Measurements from ENCODE around the gene PCSK9.
"Not testable (repeated sequence)": the region's sequence is repeated elsewhere in the genome, so short reads cannot be mapped to it uniquely, and the experiment has no call there.

Gene PCSK9

GRCh38 chr1:55095095-55095494 lies 55.7 kb downstream of the PCSK9 start:
- ChIA-PET POLR2A (interaction anchor here (0.7 kb wide), 1 partner anchor 256 kb away, joined by 3 read pairs; no protein-coding TSS in a partner anchor), CTCF (no interaction called here)
- no peak for DNase-seq (ENCODE audit: extremely low spot score)
- no peak for TF ChIP-seq SUZ12 (IDR thresholded peaks at IDR 0.05)
- no peak for TF ChIP-seq FOXA1 (IDR thresholded peaks at IDR 0.05)

- ChIA-PET CTCF (no interaction called here), POLR2A (no interaction called here)
- no peak for DNase-seq (ENCODE audit: extremely low spot score)
- TF ChIP-seq FOXM1 (IDR thresholded peaks at IDR 0.05; ENCODE audit: borderline replicate concordance) (no peak), PKNOX1 (IDR thresholded peaks at IDR 0.05) (no peak), LEF1 (IDR thresholded peaks at IDR 0.05; ENCODE audit: borderline replicate concordance) (no peak), ZNF384 (IDR thresholded peaks at IDR 0.05) (no peak), L3MBTL2 (conservative IDR thresholded peaks at IDR 0.05) (no peak), ARNT (IDR thresholded peaks at IDR 0.05) (no peak), FOXA1 (IDR thresholded peaks at IDR 0.05) (no peak), ELF4 (IDR thresholded peaks at IDR 0.05) (no peak), TARDBP (IDR thresholded peaks at IDR 0.05) (no peak), BHLHE40 (IDR thresholded peaks at IDR 0.05; ENCODE audit: borderline replicate concordance) (no peak)
These were observed 64.5 kb downstream of the PCSK9 start for GRCh38 chr1:55103891-55104290.

GRCh38 chr1:55107101-55107500 lies 67.8 kb downstream of the PCSK9 start:
- no peak for TF ChIP-seq SUZ12 (IDR thresholded peaks at IDR 0.05)
- TF ChIP-seq BHLHE40 (IDR thresholded peaks at IDR 0.05; ENCODE audit: borderline replicate concordance): no peak
- TF ChIP-seq NFRKB (IDR thresholded peaks at IDR 0.05): no peak
- no peak for TF ChIP-seq FOXM1 (IDR thresholded peaks at IDR 0.05; ENCODE audit: borderline replicate concordance)
- no peak for TF ChIP-seq SP1 (IDR thresholded peaks at IDR 0.05)
- ChIA-PET POLR2A (no interaction called here), CTCF (no interaction called here)
- no peak for DNase-seq (ENCODE audit: extremely low spot score)

GRCh38 chr1:55109005-55109404 lies 69.7 kb downstream of the PCSK9 start:
- POLR2A ChIA-PET; CTCF ChIA-PET; DNase-seq (ENCODE audit: extremely low spot score): not testable (repeated sequence)
